HG02798 (cell line): ENCODE data around the gene TSPO.

Experiments
- ATAC-seq: cut with Tn5 transposase; IDR thresholded peaks from one replicate; pipeline ENCODE4 v1.9.1; 2021; ENCODE audit warnings: mild to moderate bottlenecking; ENCODE audit not compliant: unreplicated experiment, poor library complexity

TSPO gene

GRCh38 chr22:43173976-43174720 lies 22.8 kb downstream of the TSPO start:
- no peak for ATAC-seq

GRCh38 chr22:43174941-43175531 lies 23.7 kb downstream of the TSPO start:
- ATAC-seq = no peak

- ATAC-seq = no peak
Observed at GRCh38 chr22:43176090-43176489, 24.7 kb downstream of the TSPO start.

GRCh38 chr22:43177479-43177878 lies 26.1 kb downstream of the TSPO start:
- ATAC-seq = no peak

- no peak for ATAC-seq
Observed at GRCh38 chr22:43179146-43179910, 28.0 kb downstream of the TSPO start.

- ATAC-seq = no peak
Observed at GRCh38 chr22:43179911-43180195, 28.5 kb downstream of the TSPO start.

GRCh38 chr22:43180670-43181069 lies 29.3 kb downstream of the TSPO start:
- no peak for ATAC-seq

- no peak for ATAC-seq
Observed at GRCh38 chr22:43181321-43182076, 30.1 kb downstream of the TSPO start.

GRCh38 chr22:43182118-43182517 lies 30.8 kb downstream of the TSPO start:
- no peak for ATAC-seq

- ATAC-seq = no peak
Observed at GRCh38 chr22:43182726-43183125, 31.4 kb downstream of the TSPO start.

DNA sequence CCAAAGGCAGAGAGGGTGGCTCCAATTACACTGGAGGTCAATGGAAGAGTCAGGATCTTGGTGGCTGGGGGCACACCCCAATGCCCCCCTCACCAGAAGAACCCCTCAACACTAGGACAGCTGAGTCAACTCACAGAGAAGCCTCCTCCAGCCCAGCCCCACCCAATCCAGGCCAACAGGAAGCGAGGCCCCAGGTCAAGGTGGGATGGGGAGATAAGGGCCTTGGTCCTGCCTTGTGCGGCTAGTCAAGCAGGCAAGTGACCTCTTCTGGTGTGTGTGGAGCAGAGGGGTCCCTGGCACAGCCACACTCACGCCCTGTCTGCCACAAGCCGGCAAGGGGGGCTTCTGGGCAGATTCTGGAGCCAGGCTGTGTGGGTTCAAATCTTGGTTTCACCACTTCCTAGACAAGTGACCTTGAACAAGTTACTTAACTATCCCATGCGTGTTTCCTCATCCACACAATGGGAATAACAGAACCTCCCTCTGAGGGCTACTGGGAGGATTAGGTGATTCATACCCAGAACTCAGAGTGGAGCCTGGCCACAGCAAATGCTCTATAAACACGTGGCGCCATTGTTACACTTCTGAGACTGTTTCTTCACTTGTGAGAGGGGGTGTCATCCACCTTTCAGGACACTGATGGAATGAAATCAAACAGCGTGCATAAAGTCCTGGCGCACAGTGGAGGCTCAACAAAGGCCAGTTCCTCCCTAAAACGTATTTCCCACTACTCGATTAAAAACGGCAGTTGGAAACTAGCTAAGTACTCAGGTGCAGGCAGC lies 32.3 kb downstream of the TSPO start:
- ATAC-seq = no peak

- no peak for ATAC-seq
Observed at GRCh38 chr22:43185860-43186261, 34.5 kb downstream of the TSPO start.

GRCh38 chr22:43186272-43187170 lies 35.2 kb downstream of the TSPO start, which contains the start of gene TTLL12:
TSS of gene TTLL12 (minus strand) at chr22:43187134. CDS start at chr22:43187069, 65 bp downstream.
- ATAC-seq = peak; percentile 52

GRCh38 chr22:43187171-43188099 lies 36.1 kb downstream of the TSPO start:
- peak; percentile 94 for ATAC-seq

- no peak for ATAC-seq
Observed at GRCh38 chr22:43188829-43189545, 37.6 kb downstream of the TSPO start.

GRCh38 chr22:43191831-43192230 lies 40.5 kb downstream of the TSPO start:
- ATAC-seq = no peak

DNA sequence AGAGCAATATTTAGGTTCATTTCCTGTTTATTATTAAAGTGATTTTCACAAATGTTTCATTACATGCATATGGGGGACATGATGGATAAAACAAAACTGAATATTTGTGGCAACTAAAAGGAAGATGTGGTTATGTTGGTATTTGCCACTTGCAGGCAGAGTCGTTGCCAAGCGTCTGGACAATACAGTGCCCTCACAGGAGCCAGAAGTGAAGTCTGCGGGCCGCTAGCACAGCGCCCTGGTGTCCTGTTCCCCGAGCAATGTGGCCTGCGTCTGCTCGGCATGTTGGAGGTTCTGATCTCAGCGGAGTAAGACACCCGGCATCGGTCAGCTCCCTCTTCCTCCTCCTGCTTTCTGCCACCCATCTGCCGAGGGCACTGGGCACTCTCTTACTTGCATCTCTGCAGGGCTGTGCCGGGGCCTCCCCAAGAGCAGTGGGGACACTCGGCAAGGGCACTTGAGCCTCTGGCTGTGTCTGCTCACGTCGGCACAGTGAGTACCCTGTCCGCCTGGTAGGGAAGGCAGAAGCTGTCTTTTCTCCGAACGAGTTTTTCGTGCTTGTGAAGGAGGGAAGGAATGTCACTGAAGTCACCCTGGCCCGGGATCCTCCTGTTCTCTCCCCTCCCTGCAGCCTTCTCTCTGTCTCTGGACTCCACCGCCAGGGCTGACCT lies 46.0 kb downstream of the TSPO start:
- no peak for ATAC-seq
